Activated T-helper 1 cell treated with anti-CD3 and anti-CD28 coated beads, Interleukin-12 subunit alpha, Interleukin-12 subunit beta, Interleukin-2, Interleukin-4 antibody, amounts not matched to agents 30 ng/mL and 10 ng/mL and 1 ng/mL, durations not matched to agents 14 hours and 24 hours and 36 hours (primary cell): ENCODE results near the gene EIF2S3B. TPM values are rescaled to one million over a fixed set of nuclear protein-coding genes. Genes with fewer than 3 reads are reported as not detected.
"Not testable (repeated sequence)": the region's sequence is repeated elsewhere in the genome, so short reads cannot be mapped to it uniquely, and the experiment has no call there.

Experiments
- DNase-seq: peaks from one replicate; pipeline ENCODE4 v3.0.0; 2021; ENCODE audit warnings: low spot score
- H3K27ac Mint-ChIP-seq: one replicate; pipeline ENCODE4 v1.8.0; 2021; ENCODE audit warnings: mild to moderate bottlenecking, mixed read lengths
- H3K27me3 Mint-ChIP-seq: one replicate; pipeline ENCODE4 v1.8.0; 2022; ENCODE audit warnings: mild to moderate bottlenecking, moderate library complexity, mixed read lengths; ENCODE audit not compliant: insufficient read depth
- H3K36me3 Mint-ChIP-seq: one replicate; pipeline ENCODE4 v1.8.0; 2021; ENCODE audit warnings: low read depth, mixed read lengths
- H3K4me1 Mint-ChIP-seq: one replicate; pipeline ENCODE4 v1.8.0; 2021; ENCODE audit warnings: low read depth, mixed read lengths
- H3K4me3 Mint-ChIP-seq: one replicate; pipeline ENCODE4 v1.8.0; 2021; ENCODE audit warnings: mild to moderate bottlenecking, moderate library complexity, mixed read lengths
- H3K9me3 Mint-ChIP-seq: one replicate; pipeline ENCODE4 v1.8.0; 2021; ENCODE audit warnings: mixed read lengths
- intact Hi-C: fragments of 100-400 bp; cut with micrococcal nuclease; formaldehyde crosslinking; loops from one replicate; pipeline ENCODE4 v1.15.1; 2024
- total RNA-seq: library from RNA; stranded (reverse); gene quantifications from 2 replicates; pipeline ENCODE4 v1.2.3, GENCODE V29; 2022

EIF2S3B gene
- total RNA-seq, result 0.20 and 0.39 TPM in 2 replicates

DNA sequence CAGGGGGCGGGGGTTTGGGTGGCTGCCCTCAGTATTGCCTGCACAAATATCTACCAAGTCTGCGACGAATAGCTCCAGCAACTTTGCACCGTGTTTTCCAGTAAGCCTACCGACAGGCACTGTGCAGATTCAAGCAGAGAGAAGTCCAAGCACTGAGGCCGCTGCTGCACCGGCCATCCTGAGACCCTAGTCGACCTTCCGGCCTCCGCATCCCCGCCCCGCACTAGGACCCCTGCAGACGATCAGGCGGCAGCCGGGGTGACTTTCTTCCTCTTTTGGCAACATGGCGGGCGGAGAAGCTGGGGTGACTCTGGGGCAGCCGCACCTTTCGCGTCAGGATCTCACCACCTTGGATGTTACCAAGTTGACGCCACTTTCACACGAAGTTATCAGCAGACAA, at the start of gene EIF2S3B:
Gene EIF2S3B (plus strand): TSS at position 271 of the 400 bp plus-strand sequence. CDS start 13 bp downstream, at position 284.
- no peaks in the 10 kb centered on the region for H3K4me1 Mint-ChIP-seq
- H3K9me3 Mint-ChIP-seq, result no peaks in the 10 kb centered on the region
- no peak within 1 kb of the TSS for H3K4me3 Mint-ChIP-seq
- H3K36me3 Mint-ChIP-seq, result no peaks in the 10 kb centered on the region
- peaks cover 11% of the 10 kb centered on the region for H3K27me3 Mint-ChIP-seq
- no peak within 1 kb of the TSS for H3K27ac Mint-ChIP-seq
- DNase-seq, result no peak
- intact Hi-C loops, result no loop called here

GRCh38 chr12:10456856-10457255, 48.8 kb upstream of the EIF2S3B start:
- H3K27me3 Mint-ChIP-seq, result peaks cover 5% of the 10 kb centered on the region
- H3K4me3 Mint-ChIP-seq, result no peak overlapping the region
- no peaks in the 10 kb centered on the region for H3K36me3 Mint-ChIP-seq
- peaks cover 39% of the 10 kb centered on the region for H3K9me3 Mint-ChIP-seq
- intact Hi-C loops, result no loop called here
- no peak for DNase-seq
- no peaks in the 10 kb centered on the region for H3K4me1 Mint-ChIP-seq
- no peak overlapping the region for H3K27ac Mint-ChIP-seq

- DNase-seq, result no peak
- Mint-ChIP-seq H3K4me1 (no peaks in the 10 kb centered on the region), H3K9me3 (peaks cover 46% of the 10 kb centered on the region), H3K27me3 (peaks cover 5% of the 10 kb centered on the region), H3K4me3 (no peak overlapping the region), H3K36me3 (no peaks in the 10 kb centered on the region), H3K27ac (no peak overlapping the region)
- intact Hi-C loops, result no loop called here
Measured at GRCh38 chr12:10457760-10458159, 47.9 kb upstream of the EIF2S3B start.

DNA sequence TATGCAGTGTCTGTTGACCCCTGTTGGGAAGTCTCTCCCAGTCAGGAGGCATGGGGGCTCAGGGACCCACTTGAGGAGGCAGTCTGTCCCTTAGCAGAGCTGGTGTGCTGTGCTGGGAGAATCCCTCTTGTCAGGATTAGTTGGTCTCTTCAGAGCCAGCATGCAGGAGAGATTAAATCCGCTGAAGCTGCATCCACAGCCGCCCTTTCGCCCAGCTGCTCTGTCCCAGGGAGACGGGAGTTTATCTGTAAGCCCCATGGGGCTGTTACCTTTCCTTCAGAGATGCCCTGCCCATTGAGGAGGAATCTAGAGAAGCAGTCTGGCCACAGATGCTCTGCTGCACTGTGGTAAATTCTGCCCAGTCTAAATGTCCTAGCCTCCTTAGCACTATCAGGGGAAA, 39.4 kb upstream of the EIF2S3B start:
- H3K4me3 Mint-ChIP-seq, result no peak overlapping the region
- intact Hi-C loops, result no loop called here
- H3K27me3 Mint-ChIP-seq, result no peaks in the 10 kb centered on the region
- H3K27ac Mint-ChIP-seq, result no peak overlapping the region
- no peaks in the 10 kb centered on the region for H3K36me3 Mint-ChIP-seq
- no peak for DNase-seq
- peaks cover 13% of the 10 kb centered on the region for H3K9me3 Mint-ChIP-seq
- no peaks in the 10 kb centered on the region for H3K4me1 Mint-ChIP-seq

- Mint-ChIP-seq H3K27me3 (no peaks in the 10 kb centered on the region), H3K36me3 (no peaks in the 10 kb centered on the region), H3K27ac (no peak overlapping the region), H3K4me3 (no peak overlapping the region), H3K9me3 (peaks cover 4% of the 10 kb centered on the region), H3K4me1 (no peaks in the 10 kb centered on the region)
- no peak for DNase-seq
- intact Hi-C loops, result no loop called here
Measured at GRCh38 chr12:10469701-10470100, 36.0 kb upstream of the EIF2S3B start.

DNA sequence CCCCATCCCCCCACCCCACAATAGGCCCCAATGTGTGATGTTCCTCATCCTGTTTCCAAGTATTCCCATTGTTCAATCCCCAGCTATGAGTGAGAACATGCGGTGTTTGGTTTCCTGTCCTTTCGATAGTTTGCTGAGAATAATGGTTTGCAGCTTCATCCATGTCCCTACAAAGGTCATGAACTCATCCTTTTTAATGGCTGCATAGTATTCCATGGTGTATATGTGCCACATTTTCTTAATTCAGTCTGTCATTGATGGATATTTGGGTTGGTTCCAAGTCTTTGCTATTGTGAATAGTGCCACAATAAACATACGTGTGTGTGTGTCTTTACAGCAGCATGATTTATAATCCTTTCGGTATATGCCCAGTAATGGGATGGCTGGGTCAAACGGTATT, 32.9 kb upstream of the EIF2S3B start:
- H3K4me3 Mint-ChIP-seq, H3K27me3 Mint-ChIP-seq, DNase-seq, H3K4me1 Mint-ChIP-seq, intact Hi-C loops, H3K9me3 Mint-ChIP-seq, H3K27ac Mint-ChIP-seq, H3K36me3 Mint-ChIP-seq: not testable (repeated sequence)

- H3K4me1 Mint-ChIP-seq, H3K9me3 Mint-ChIP-seq, intact Hi-C loops, H3K36me3 Mint-ChIP-seq, H3K27me3 Mint-ChIP-seq, DNase-seq, H3K27ac Mint-ChIP-seq, H3K4me3 Mint-ChIP-seq: not testable (repeated sequence)
Measured at GRCh38 chr12:10481901-10482300, 23.8 kb upstream of the EIF2S3B start.

DNA sequence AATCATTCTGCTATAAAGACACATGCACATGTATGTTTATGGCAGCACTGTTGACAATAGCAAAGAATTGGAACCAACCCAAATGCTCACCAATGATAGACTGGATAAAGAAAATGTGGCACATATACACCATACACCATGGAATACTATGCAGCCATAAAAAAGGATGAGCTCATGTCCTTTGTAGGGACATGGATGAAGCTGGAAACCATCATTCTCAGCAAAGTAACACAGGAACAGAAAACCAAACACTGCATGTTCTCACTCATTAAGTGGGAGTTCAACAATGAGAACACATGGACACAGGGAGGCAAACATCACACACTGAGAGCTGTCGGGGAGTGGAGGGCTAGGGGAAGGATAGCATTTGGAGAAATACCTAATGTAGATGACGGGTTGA, 18.4 kb upstream of the EIF2S3B start:
- H3K27me3 Mint-ChIP-seq, result peaks cover 11% of the 10 kb centered on the region
- intact Hi-C loops, result not testable (repeated sequence)

DNA sequence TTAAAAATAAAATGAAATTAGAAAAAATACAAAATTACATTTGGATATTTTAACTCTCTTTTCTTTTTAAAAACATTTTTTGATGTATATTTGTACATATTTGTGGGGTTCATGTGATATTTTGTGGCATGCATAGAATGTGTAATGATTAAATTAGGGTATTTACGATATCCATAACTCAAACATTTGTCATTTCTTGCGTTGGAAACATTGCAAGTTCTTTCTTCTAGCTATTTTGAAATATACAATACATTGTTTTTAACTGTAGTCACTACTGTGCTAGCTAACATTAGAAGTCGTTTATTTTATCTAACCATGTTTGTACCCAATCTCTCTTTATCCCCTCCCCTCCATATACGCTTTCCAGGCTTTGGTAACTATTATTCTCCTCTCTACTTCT, 13.9 kb upstream of the EIF2S3B start:
- H3K27ac Mint-ChIP-seq, result no peak overlapping the region
- no peak overlapping the region for H3K4me3 Mint-ChIP-seq
- H3K36me3 Mint-ChIP-seq, result no peaks in the 10 kb centered on the region
- peaks cover 7% of the 10 kb centered on the region for H3K9me3 Mint-ChIP-seq
- intact Hi-C loops, result no loop called here
- peaks cover 10% of the 10 kb centered on the region for H3K27me3 Mint-ChIP-seq
- no peak for DNase-seq
- no peaks in the 10 kb centered on the region for H3K4me1 Mint-ChIP-seq

More for the DNA sequence above, 18.4 kb upstream of the EIF2S3B start:
- DNase-seq, H3K4me3 Mint-ChIP-seq, H3K36me3 Mint-ChIP-seq, H3K9me3 Mint-ChIP-seq, H3K27ac Mint-ChIP-seq, H3K4me1 Mint-ChIP-seq: not testable (repeated sequence)

DNA sequence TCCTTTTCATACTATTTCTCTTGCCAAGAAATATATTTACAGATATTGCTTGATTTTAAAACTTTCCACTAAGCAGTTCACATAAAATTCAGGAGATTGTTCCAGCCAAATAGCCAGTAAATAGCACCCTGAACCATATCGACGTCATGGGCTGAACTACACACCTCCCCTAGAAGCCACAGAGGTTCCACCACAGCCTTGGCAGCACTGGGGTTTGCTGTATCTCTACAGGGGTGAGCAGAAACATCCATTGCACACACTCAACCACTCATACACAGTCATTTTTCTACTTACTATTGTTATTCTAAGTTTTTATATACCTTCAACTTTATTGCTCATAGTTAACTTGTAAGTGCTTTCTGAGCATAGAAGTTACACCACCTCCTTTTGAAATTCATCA, 8.1 kb upstream of the EIF2S3B start:
- no peak for DNase-seq
- intact Hi-C loops, result no loop called here
- Mint-ChIP-seq H3K27ac (no peak overlapping the region), H3K4me1 (peaks cover 8% of the 10 kb centered on the region), H3K9me3 (no peaks in the 10 kb centered on the region), H3K36me3 (no peaks in the 10 kb centered on the region), H3K27me3 (peaks cover 12% of the 10 kb centered on the region), H3K4me3 (no peak overlapping the region)

DNA sequence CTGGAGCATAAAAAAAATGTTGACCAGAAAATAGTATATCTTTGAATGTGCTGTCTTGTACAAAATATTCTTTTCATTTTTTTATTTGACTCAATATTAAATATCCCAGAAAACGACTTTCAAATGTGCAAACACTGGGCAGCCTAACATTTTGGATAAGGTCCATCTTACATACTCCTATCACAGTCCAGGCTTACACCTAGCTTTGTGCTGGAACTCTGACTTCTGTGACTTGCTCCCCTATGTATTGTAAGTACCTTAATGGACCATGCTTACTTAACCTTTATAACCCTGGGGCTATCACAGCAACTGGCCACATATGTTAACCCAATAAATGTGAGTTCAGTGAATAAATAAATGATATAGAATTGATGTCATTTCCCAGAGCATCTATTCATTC, 7.6 kb upstream of the EIF2S3B start:
- H3K9me3 Mint-ChIP-seq, result no peaks in the 10 kb centered on the region
- H3K4me3 Mint-ChIP-seq, result no peak overlapping the region
- intact Hi-C loops, result no loop called here
- no peak for DNase-seq
- H3K27ac Mint-ChIP-seq, result no peak overlapping the region
- H3K36me3 Mint-ChIP-seq, result no peaks in the 10 kb centered on the region
- peaks cover 8% of the 10 kb centered on the region for H3K4me1 Mint-ChIP-seq
- H3K27me3 Mint-ChIP-seq, result peaks cover 12% of the 10 kb centered on the region

DNA sequence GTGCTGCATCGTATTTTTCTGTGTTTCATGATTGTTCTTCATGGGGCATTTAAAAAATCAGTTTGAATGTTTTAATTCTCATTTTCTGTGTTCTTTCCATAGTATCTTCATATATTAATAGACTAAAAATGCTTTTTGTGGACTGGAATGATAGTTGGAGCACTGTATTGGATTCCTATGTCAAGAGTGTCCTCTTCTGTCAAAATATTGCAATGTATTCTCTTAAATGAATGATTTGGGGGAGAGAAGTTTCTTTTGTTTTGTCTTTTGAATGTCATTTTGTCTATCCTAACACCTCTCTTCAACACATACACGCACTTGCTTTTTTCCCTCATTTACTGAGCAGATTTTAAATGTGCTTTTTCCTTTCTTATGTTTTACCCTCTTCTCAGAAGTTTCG, 4.7 kb upstream of the EIF2S3B start:
- DNase-seq, result no peak
- no peaks in the 10 kb centered on the region for H3K9me3 Mint-ChIP-seq
- H3K36me3 Mint-ChIP-seq, result no peaks in the 10 kb centered on the region
- peaks cover 8% of the 10 kb centered on the region for H3K4me1 Mint-ChIP-seq
- no peak overlapping the region for H3K4me3 Mint-ChIP-seq
- intact Hi-C loops, result loop anchor here (2.0 kb wide), 1 partner anchor 260 kb away; no protein-coding TSS in a partner anchor
- H3K27ac Mint-ChIP-seq, result no peak overlapping the region
- H3K27me3 Mint-ChIP-seq, result peaks cover 11% of the 10 kb centered on the region

DNA sequence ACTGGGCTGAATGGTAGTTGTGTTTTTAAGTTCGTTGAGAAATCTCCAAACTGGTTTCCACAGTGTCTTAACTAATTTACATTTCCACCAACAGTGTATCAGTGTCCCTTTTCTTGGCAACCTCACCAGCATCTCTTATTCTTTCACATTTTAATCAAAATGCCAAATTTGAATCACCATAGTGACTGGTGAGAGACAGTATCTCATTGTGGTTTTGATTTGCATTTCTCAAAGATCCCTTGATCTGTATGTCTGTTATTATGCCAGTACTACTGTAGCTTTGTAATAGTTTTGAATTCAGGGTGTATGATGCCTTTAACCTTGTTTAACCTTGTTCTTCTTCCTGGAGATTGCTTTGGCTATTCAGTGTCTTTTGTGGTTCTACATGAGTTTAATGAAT, 2.2 kb upstream of the EIF2S3B start:
- Mint-ChIP-seq H3K4me3 (no peak overlapping the region), H3K9me3 (no peaks in the 10 kb centered on the region), H3K36me3 (no peaks in the 10 kb centered on the region), H3K4me1 (peaks cover 8% of the 10 kb centered on the region), H3K27ac (no peak overlapping the region), H3K27me3 (peaks cover 11% of the 10 kb centered on the region)
- DNase-seq, result no peak
- intact Hi-C loops, result no loop called here

GRCh38 chr12:10511756-10512355, 6.2 kb downstream of the EIF2S3B start:
- peaks cover 16% of the 10 kb centered on the region for H3K27me3 Mint-ChIP-seq
- H3K27ac Mint-ChIP-seq, result no peak overlapping the region
- intact Hi-C loops, result no loop called here
- DNase-seq, result no peak
- no peaks in the 10 kb centered on the region for H3K9me3 Mint-ChIP-seq
- H3K36me3 Mint-ChIP-seq, result no peaks in the 10 kb centered on the region
- no peak overlapping the region for H3K4me3 Mint-ChIP-seq
- no peaks in the 10 kb centered on the region for H3K4me1 Mint-ChIP-seq
